CD4-positive, alpha-beta T cell treated with Interferon alpha-2 for 1 hour (primary cell): Measurements from ENCODE around the gene CRYGB.
"Not testable (repeated sequence)": the region's sequence is repeated elsewhere in the genome, so short reads cannot be mapped to it uniquely, and the experiment has no call there.

ENCODE experiments used
- DNase-seq, 2 donors: peaks; one replicate each; pipeline ENCODE4 v3.0.0-alpha.2; 2020 to 2022

CRYGB gene

DNA sequence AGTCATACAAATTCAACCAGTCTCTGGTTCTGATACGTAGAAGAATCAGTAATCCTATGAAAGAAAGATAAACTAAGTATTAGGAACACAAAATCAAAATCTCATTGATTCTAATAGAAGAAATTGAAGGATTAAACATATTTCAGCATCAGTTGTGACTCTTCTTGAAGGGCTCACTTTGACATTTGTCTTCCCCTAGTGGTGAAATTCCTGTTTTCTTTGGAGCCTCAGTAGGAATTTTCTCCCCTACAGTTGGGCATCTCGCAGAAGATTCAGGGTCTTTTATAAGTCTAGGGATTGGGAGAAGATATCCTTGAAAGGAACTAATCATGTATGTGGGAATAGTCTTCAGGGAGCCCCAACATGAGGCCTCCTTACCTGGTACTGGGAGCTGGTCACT lies 2.8 kb upstream of the CRYGB start:
- DNase-seq = no peak

DNA sequence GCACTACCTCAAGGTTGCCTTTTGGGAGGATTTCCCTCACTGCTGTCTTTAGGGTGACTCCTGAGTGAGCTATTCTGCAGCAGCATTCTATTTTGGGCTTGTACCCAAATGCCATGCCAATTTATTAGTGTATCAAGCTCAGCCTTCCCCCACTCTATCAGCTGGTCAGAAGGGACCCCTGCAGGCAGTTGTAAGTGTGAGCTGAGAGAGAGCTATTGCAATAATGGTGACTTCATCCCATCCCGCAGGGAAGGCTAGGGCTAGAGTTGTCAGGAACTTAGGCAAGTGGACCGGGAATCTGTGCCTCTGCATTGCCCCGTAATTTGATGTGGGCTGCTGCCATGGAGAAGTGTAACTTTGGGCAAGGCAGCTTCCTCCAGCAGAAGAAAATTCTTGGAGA lies 1.8 kb upstream of the CRYGB start:
- DNase-seq = no peak

DNA sequence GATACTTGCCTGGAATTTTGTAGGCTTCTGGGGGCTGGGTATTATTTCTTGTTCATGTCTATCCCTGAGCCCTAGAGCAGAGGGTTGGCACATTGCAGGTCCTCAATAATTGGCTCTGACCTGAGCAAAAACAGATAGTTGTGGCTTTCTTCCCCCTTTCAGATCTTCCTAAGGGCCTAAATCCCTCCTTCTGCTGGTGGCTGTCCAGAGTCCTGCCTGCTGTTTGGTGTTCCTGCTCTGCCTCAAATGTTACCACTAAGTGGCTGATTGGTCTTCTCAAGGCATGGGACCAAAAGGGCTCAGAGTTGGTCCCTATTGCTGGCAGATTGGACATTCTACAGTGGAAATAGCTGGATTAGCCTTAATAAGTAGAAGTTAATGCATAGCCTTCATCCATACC lies 1.1 kb upstream of the CRYGB start:
- DNase-seq = no peak

DNA sequence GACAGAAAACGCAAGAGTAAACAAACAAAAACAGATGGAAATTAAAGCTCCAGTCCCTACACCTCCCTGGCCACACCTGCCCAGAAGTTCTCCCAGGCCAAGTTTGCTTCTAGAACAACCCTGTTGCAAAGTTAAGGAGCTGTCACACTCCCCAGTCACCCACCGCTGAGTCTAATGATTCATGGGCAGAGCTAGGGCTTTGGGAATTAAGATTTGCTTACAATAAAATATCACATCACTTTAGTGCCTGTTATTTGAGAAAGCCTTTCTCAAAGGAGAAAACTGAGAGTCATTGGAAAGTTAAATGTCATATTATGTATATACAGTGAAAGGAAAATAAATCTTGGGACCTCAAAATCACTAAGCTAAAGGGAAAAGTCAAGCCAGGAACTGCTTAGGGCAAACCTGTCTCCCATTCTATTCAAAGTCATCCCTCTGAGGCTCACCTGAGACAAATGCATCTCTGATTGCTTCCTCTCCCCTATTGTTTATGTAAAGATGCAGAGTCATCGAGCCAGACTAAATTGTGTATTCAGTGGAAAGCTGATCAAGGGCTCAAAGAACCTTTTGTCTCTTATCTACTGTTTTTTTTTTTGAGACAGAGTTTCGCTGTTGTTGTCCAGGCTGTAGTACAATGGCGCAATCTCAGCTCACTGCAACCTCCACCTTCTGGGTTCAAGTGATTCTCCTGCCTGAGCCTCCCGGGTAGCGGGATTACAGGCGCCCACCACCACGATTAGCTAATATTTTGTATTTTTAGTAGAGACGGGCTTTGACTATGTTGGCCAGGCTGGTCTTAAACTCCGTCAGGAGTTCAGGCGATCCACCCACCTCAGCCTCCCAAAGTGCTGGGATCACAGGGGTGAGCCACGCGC lies 2.8 kb downstream of the CRYGB start:
- no peak for DNase-seq

DNA sequence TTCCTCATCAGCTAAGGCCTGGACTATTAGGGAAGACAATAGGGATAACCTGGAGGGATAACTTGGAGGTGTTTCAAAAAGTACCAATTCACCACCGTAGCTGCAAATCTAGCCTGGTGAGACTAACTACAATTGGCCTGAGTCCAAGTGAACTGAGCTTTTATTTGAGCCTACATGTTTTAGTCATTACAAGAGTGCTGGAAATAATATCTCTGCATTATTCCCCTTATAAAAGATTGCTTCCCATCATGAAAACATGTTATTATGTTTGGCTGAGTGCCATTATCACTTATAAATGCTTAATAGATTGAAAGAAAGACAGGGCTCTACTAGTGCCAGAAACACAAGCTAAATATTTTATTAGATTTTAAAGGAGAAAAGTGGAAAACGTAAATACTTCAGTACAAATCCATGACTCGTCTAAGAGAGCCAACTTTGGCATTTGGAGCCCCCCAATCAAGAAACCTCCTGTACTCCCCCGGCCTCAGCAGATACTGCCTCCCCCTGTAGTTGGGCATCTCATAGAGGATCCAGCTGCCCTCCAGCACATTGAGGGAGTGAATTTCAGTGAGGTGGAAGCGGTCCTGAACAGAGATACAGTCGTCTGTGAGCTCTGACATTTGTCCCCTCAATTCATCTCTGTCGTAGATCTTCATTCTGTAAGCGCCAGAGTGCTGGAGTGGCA lies 3.6 kb downstream of the CRYGB start:
- no peak for DNase-seq

DNA sequence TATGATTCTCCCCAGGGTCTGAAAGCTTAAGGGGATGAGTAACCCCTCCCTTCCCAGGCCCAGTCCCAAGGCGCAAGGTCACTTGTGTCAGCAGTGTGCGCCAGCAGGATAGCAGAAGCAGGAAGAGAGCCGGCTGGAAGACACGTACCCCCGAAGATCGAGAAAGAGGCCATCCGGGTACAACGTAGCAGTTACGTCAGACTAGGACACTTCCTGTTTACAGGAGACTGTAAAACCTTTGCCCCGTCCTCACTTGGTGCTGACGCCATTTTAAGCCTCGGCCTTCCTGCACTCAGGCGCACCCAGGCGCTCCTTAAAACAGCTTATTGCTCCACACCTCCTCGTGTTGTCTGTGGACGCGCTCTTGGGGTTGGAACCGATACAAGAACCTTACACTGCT lies 6.5 kb downstream of the CRYGB start:
- no peak for DNase-seq

DNA sequence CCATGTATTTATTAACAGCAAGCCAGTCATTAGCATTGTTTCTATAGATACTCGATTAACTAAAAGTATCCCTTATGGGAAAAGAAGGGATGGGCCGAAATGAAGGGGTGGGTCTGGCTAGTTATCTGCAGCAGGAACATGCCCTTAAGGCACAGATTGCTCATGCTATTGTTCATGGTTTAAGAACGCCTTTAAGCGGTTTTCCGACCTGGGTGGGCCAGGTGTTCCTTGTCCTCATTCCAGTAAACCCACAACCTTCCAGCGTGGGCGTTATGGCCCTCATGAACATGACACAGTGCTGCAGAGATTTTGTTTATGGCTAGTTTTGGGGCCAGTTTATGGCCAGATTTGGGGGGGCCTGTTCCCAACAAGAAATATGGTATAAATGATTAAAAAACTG lies 7.6 kb downstream of the CRYGB start:
- DNase-seq = not testable (repeated sequence)

DNA sequence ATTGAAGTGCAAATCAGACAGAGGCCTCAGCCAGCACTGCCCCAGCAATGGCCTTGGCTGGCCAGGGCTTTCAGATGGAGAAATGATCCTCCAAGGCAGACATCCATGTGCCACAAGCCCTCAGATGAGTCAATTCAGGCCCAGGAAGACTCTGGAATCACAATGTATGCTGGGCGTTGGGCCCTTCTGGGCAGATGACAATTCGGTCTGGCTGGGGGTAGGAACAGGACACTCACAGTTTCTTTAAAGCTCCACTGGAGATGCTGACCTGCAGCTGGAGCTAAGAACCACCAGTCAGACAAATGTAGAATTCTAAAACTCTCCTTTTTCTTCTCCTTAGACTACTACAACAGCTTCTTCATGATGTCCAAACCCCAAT lies 9.3 kb downstream of the CRYGB start:
- DNase-seq = no peak

DNA sequence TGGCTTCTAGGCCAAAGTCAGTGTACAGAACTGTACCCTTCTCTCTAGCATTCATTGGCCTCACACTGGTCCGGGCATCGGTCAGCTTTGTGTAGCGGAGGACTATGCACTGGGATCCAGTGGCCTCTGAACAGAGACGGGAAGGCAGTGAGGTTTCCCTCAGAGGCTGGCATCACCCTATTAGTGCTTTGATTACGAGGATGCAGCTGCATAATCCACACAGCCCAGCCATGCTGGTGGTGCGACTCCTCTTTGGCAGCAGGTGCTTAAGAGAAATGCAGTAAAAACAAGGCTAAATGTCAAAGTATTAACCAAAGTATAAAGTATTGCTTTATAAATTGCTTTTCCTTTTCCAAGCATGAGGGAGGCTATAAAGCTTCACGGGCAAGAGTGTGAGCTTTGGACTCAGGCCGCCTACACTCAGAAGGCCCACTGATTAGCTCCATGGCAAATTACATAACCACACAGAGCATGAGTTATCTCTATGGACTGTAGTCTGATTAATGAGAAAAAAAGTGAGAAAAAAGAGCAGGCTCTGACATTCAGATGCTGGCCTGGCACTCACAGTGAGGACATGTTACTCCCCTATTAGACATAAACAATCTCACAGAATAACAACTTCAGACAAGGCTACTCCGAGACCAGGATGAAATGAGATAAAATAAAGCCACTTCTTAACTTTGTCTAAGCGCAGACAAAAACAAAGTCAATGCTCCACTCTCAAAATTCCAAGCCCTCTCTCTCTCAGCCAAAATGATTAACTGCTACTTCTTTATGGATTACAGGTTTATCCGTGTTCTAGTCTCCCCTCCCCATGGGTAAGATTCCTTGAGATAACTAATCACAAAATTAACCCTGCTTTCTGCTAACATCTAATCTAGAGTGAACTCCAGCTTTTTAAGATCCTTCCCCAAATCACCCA lies 9.9 kb downstream of the CRYGB start:
- DNase-seq = no peak

DNA sequence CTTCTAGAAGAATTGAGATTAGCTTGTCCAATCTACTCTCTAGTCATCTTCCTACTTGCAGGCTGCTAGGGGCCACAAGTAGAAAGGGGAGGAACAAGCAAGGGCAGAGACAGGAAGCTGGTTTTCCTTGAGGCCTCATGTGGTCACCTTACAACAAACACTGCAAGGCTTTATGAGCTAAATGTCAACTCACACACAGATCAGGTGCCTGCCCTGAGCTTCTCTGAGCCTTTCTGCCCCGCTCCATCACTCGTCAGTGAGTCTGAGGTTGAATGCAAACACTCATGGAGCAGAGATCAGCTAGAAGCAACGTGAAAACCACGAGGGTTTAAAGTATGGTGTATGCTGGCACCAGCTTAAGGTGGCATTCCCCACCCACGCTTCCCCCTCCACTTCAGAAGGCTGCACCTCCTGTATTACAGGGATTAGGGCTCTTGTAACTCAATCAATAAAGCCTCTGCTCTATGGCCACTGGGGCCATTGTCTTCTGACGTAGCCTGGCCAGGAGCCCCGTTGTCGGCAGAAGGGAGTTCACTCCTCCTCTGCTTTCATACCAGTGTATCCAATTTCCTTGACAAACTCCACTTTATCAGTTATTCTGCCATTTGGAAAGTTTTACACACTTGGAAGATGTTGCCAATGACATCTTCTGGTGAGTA lies 10.9 kb downstream of the CRYGB start:
- no peak for DNase-seq

DNA sequence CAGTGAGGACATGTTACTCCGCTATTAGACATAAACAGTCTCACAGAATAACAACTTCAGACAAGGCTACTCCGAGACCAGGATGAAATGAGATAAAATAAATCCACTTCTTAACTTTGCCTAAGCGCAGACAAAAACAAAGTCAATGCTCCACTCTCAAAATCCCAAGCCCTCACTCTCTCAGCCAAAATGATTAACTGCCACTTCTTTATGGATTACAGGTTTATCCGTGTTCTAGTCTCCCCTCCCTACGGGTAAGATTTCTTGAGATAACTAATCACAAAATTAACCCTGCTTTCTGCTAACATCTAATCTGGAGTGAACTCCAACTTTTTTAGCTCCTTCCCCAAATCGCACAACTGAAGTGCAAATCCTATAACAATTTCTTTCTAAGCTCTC lies 15.2 kb downstream of the CRYGB start:
- no peak for DNase-seq

DNA sequence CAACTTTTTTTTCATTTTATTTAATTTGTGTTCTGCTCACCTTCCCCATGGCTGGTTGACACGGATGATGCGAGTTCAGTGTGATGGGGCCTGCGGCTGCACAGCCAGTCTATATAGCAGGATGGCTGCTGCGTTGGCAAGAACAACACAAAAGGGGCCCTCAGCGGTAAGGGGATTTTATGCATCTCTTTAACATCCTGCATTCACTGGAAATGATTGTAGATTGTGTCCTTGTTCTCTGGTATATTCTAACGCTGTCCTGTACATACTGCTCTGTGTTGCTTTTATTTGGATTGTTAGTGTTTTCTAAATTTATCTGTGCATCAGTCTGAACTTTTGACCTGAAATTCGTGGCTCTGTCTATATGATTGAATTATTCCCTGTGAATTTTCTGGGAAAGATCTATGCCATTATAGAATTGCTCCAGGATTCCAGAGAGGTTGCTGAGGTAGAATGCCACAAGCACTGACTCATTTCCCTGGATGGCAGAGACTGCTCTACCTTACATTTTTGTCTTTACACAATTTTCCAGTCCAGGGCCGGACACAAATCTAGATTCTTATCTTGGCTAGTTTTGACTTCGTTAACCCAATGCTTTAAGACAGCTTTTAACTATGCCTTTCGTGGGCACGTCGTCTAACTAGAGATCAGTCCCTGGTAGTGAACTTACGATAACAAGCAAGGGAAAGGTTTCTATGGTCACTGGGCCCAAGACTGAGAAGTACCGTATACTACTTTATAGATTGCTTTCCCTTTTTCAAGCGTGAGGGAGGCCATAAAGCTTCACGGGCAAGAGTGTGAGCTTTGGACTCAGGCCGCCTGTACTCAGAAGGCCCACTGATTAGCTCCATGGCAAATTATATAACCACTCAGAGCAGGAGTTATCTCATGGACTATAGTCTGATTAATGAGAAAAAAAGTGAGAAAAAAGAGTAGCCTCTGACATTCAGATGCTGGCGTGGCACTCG lies 15.9 kb downstream of the CRYGB start, which contains the start of gene CRYGC:
Gene CRYGC, minus strand, starts transcription at position 85 of the 968 bp plus-strand sequence. Its CDS starts 36 bp downstream, at position 49.
- no peak for DNase-seq

DNA sequence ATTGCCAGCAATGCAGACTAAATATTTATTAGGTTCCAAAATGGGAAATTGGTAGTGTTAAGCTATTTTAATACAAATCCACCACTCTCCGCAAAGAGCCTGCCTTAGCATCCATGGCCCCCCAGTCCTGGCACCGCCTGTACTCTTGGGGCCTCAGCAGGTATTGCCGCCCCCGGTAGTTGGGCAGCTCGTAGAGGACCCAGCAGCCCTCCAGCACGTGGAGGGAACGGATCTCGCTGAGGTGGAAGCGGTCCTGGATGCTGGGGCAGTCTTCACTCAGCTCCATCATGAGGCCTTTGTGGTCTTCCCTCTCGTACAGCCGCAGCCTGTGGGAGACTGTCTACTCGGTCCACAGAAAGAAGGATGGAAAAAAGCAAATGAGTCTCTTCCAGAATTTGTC lies 17.8 kb downstream of the CRYGB start:
- DNase-seq = no peak

DNA sequence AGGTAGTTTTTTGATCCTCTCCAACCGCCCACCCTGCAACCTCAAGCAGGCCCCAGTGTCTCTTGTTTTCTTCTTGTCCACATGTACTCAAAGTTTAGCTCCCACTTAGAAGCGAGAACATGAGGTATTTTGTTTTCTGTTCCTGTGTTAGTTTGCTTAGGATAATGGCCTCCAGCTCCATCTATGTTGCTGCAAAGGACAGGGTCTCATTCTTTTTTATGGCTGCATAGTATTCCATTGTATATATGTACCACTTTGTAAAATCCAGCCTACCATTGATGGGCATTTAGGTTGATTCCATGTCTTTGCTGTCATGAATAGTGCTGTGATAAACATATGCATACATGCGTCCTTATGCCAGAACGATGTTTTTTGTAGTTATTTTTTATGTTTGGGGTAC lies 18.9 kb downstream of the CRYGB start:
- DNase-seq = no peak

DNA sequence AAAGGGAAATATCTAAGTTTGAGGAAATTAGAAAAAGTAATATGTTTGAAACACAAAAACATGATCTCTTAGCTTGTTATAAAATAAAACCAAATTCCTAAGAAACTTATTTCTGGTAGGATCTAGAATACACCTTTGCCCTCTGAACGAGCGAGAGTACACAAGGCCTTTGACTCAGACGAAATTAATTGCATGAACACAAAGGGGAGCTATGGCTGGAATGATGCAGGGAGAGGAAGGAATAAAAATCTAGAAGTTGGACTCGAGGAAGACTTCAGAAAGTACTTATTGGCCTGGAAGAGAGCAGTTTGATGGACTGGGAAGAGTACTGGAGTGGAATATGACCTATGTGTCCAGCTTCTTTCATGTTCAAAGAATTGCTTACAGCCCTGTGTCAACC lies 20.7 kb downstream of the CRYGB start:
- DNase-seq = no peak

DNA sequence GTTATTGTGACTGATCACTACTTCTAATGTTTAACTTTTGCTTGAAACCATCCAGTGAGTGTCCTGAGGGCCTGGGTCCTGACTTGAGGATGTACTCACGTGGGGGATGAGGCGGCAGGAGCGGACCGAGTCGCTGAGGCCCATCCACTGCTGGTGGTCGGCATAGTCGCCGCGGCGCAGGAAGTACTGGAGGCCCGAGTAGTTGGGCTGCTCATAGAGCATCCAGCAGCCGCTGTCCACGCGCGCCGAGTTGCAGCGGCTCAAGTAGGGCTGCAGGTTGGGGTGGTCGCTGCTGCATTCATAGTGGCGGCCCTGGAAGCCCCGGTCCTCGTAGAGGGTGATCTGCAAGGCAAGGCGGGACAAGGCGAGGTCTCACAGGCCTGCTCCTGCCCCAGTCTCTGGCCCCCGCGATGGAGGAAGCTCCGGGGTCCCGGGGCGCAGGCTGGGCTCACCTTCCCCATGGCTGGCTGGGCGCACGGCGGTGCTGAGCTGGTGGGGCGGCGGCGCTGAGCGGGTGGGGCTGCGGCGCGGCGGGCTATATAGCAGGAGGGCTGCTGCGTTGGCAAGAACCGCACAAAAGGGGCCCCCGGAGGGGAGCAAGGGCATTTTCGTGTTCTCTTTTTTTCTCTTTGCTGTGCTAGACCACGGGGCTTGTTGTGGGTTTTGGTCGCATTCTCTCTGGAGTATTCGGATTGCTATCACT lies 21.8 kb downstream of the CRYGB start, which contains the start of gene CRYGD:
Gene CRYGD, minus strand, starts transcription at position 512 of the 703 bp plus-strand sequence. Its CDS starts 51 bp downstream, at position 461.
- not testable (repeated sequence) for DNase-seq

DNA sequence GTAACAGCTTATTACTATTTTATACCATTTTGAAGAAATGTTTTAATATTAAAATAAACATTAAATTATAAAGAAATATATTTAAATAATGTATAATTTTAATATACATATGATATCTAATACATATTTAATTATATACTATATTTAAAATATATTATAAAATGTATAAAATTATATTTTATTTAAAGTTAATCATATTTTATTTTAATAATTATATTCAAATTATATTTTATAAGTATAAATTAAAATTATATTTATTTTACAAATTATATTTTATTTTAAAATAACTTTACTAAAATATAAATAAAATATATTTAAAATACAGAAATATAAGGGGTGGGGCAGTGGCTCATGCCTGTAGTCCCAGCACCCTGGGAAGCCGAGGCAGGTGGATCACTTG lies 23.7 kb downstream of the CRYGB start:
- DNase-seq = no peak

DNA sequence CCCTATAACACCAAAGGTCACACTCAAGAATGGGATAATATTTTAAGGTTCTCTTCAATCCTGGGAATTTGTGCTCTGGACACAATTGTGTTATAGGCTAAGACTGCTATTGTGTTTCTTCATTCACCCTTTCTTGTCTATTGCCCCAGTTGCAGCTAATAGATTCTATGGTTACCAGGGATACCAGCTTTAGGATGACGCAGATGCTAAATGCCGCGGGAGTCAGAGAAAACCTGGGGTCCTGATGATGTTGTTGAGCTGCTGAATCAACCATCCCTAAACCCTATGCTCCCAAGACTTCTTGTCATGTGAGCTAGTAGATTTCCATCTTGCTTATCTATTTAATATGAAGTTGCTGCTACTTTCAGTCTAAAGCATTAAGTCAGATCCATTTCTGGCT lies 27.0 kb downstream of the CRYGB start:
- DNase-seq = no peak

DNA sequence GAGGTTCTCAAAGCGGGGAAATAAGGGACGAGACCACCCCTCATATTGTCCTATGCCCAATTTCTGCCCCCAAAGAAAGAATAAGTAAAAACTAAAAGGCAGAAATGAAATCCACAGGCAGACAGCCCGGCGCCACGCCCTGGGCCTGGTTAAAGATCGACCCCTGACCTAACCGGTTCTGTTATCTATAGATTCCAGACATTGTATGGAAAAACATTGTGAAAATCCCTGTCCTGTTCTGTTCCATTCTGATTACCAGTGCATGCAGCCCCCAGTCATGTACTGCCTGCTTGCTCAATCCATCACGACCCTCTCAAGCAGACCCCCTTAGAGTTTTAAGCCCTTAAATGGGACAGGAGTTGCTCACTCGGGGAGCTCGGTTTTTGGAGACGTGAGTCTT lies 28.6 kb downstream of the CRYGB start:
- DNase-seq = not testable (repeated sequence)

DNA sequence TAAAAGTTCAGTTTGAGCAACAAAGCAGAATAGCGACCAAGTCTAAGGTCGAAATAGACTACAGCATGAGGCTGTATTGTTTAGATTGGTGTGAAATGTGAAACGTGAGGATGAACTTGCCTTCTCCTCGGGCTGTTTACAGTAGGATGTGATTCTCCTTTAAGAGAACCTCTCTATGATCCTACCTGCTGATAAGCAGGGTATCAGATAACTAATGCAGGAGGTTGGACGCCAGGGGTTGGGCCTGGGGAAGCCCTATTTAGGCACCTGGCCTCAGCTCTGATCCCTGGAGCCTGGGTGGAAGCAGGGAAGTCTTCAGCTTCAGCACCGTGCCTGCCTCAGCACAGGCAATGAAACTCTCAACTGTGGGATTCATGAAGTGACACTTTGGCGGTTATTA lies 33.0 kb downstream of the CRYGB start:
- DNase-seq = no peak
